Common myeloid progenitor, CD34-positive (primary cell): ENCODE data around the gene HOXB5. TPM values are rescaled to one million over a fixed set of nuclear protein-coding genes. Genes with fewer than 3 reads are reported as not detected.

Experiments
- CTCF ChIA-PET: fragments of 350-600 bp; sonication (Branson Sonifier 250); formaldehyde crosslinking; loops from one replicate; lab custom pipeline; 2021; ENCODE audit warnings: antibody characterized with exemption; lab: Charles Lee
- POLR2A ChIA-PET: fragments of 350-600 bp; sonication (Branson Sonifier 250); formaldehyde crosslinking; loops from one replicate; lab custom pipeline; 2021; ENCODE audit warnings: antibody characterized with exemption; lab: Charles Lee
- DNase-seq, 3 donors: peaks; one replicate each; pipeline versions ENCODE4 v3.0.0 to v3.0.0-alpha.2; 2013
- H3K27ac ChIP-seq, 2 experiments: 1 replicate in 1 of 2; 2 replicates in 1 of 2; pipeline ENCODE4 v1.7.0; 2013; ENCODE audit warnings: inconsistent platforms in 2 of 2, low read length in 2 of 2, mild to moderate bottlenecking in 2 of 2, low read depth in 1 of 2, moderate library complexity in 1 of 2; ENCODE audit not compliant: severe bottlenecking in 2 of 2, insufficient read depth in 1 of 2, poor library complexity in 1 of 2
- H3K27me3 ChIP-seq, 5 experiments: replicated peaks in 2 of 5; 1 replicate in 3 of 5; 2 replicates in 2 of 5; pipeline versions ENCODE4 v1.6.1 to v1.7.0; 2013; ENCODE audit warnings: low read length in 4 of 5, mild to moderate bottlenecking in 2 of 5, moderate library complexity in 2 of 5, inconsistent platforms in 1 of 5; ENCODE audit not compliant: insufficient read depth in 5 of 5, control insufficient read depth in 4 of 5
- H3K36me3 ChIP-seq, 4 experiments: 1 replicate in 2 of 4; 2 replicates in 2 of 4; pipeline versions ENCODE4 v1.6.1 to v1.7.0; 2013; ENCODE audit warnings: low read length in 3 of 4, control low read depth in 1 of 4, mild to moderate bottlenecking in 1 of 4; ENCODE audit not compliant: control insufficient read depth in 4 of 4, insufficient read depth in 4 of 4
- H3K4me1 ChIP-seq, 4 experiments: 1 replicate in 3 of 4; 2 replicates in 1 of 4; pipeline versions ENCODE4 v1.6.1 to v1.7.1; 2013; ENCODE audit warnings: low read length in 3 of 4, mild to moderate bottlenecking in 3 of 4, control low read depth in 1 of 4, inconsistent platforms in 1 of 4, moderate library complexity in 1 of 4; ENCODE audit not compliant: control insufficient read depth in 4 of 4, insufficient read depth in 4 of 4; ENCODE audit errors: control extremely low read depth in 1 of 4
- H3K4me3 ChIP-seq, 7 experiments: 1 replicate in 4 of 7; 2 replicates in 3 of 7; pipeline versions ENCODE4 v1.5.1 to v1.7.0; 2013; ENCODE audit warnings: mild to moderate bottlenecking in 7 of 7, low read length in 6 of 7, moderate library complexity in 6 of 7, inconsistent platforms in 2 of 7, low read depth in 2 of 7, control low read depth in 1 of 7; ENCODE audit not compliant: insufficient read depth in 4 of 7, control insufficient read depth in 1 of 7; ENCODE audit errors: extremely low read depth in 1 of 7
- H3K9me3 ChIP-seq, 5 experiments: 1 replicate in 4 of 5; 2 replicates in 1 of 5; pipeline versions ENCODE4 v1.6.1 to v1.7.1; 2013; ENCODE audit warnings: low read length in 4 of 5, mild to moderate bottlenecking in 2 of 5, inconsistent platforms in 1 of 5, low read depth in 1 of 5, moderate library complexity in 1 of 5; ENCODE audit not compliant: control insufficient read depth in 4 of 5, insufficient read depth in 2 of 5; ENCODE audit errors: control extremely low read depth in 1 of 5
- WGBS: methylation state at CpG from one replicate; pipeline ENCODE4 v1.1.5; 2013; ENCODE audit not compliant: insufficient coverage; 5-methylcytosine and 5-hydroxymethylcytosine counted together
- polyA plus RNA-seq: library from polyadenylated mRNA; unstranded; fragments of 120-200 nt; gene quantifications from one replicate; pipeline ENCODE4 v1.2.1, GENCODE V29; 2013

The HOXB5 gene
- 4.4 TPM for polyA plus RNA-seq

DNA sequence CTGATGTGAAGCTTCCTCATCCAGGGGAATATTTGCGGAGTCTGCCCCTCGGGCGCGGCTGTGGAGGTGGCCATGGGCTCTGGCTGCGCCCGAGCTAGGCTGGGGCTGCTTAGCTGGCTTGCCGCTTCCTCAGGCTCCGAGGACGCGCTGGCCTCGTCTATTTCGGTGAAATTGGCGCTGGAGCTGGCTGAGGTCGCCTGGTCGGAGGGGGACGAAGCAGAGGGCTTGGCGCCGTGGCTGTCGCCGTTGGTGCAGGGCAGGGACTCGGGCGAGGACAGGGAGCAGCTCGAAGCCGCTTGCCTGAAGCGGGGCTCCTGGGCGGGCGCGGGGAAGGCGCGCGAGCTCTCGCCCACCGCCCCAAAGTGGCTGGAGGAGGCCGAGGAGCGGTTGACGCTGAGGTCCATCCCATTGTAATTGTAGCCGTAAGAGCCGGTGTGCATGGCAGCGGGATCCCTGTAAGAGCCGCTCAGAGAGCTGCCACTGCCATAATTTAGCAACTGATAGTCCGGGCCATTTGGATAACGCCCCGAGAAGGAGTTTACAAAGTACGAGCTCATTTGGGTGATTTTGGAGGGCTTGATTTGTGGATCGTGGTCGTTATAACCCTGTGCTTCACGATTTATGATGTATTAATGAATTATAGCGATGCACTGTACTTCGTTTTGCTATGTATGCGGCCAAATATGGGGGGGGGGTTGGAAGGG lies at the start of gene HOXB5:
Gene HOXB5 (minus strand): TSS at position 654 of the 704 bp plus-strand sequence. CDS start 97 bp downstream, at position 557.
- Histone ChIP-seq H3K27me3 (peaks cover 0 to 28% (median 2%) of the 10 kb centered on the region in 5 experiments), H3K9me3 (no peaks in the 10 kb centered on the region), H3K27ac (peak within 1 kb of the TSS in 1 of 2 experiments; percentile 61), H3K4me3 (peak within 1 kb of the TSS; percentile 57 to 97 (median 75)), H3K36me3 (peaks cover 0 to 3% (median 0%) of the 10 kb centered on the region in 4 experiments), H3K4me1 (peaks cover 9 to 83% (median 63%) of the 10 kb centered on the region in 4 experiments)
- ChIA-PET POLR2A (interaction anchor here (0.7 to 1.2 kb wide), 2 partner anchors 37 to 52 kb away, joined by 3 to 4 read pairs; no protein-coding TSS in a partner anchor), CTCF (interaction anchor here (0.6 to 4.3 kb wide), 32 partner anchors 11 to 567 kb away, joined by 3 to 31 read pairs (median 4); partner anchors contain the start of genes HOXB4 and HOXB6)
- DNase-seq = peak in 2 of 3 donors; percentile 48 to 63
- 0% methylated on average over 43 of the region's 50 CpGs for WGBS

DNA sequence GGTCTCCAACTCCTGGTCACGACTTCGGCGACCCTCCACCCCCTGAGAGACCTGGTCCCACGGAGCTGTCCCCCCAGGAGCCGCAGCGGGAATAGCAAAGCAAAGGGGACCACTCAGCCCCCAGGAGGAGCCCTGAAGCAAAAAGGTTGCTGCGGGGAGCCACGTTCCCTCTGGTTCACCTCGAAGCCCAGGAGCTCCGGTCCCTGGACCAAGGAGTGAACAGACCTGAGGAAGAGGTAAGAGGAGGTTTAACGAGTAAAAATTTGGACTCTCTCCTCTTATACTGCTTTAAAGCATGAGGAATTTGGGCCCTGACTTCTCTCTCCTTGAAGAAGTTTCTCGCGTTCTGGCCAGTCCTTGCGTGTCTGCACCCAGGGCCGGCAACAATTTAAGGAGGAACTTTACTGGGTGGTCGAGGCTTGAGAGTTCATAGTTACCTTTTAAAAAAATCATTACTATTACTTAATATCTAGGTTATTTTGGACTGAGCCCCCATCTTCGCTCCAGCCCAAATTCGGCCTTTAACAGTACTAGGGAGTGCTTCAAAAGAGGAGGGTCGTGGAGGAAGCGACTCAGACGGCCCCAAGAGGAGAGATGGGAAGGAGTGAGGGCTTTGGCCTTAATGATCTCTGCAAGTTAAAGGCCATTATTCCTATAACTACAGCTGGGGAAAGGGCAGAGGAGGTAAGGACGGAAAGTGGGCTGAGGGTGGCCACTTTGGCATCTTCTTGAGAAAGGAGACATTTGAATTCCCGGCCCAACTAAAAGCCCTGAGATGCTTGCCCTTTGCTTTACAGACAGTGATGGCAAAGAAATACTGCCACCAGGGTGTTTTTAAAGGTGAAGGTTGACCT lies 49.5 kb upstream of the HOXB5 start:
- POLR2A ChIA-PET = interaction anchor here (0.7 kb wide), 1 partner anchor 1928 kb away, joined by 3 read pairs; no protein-coding TSS in a partner anchor
- H3K4me1 ChIP-seq = peaks cover 3 to 22% (median 18%) of the 10 kb centered on the region in 4 experiments
- no peaks in the 10 kb centered on the region for H3K36me3 ChIP-seq
- DNase-seq = no peak
- no peak overlapping the region for H3K4me3 ChIP-seq
- no peaks in the 10 kb centered on the region for H3K9me3 ChIP-seq
- 64% methylated on average over 18 of the region's 23 CpGs for WGBS
- CTCF ChIA-PET = interaction anchor here (1.5 to 1.9 kb wide), 2 partner anchors 11 to 27 kb away, joined by 4 to 5 read pairs; no protein-coding TSS in a partner anchor
- peaks cover 20 to 100% (median 66%) of the 10 kb centered on the region in 5 experiments for H3K27me3 ChIP-seq
- no peak overlapping the region for H3K27ac ChIP-seq

DNA sequence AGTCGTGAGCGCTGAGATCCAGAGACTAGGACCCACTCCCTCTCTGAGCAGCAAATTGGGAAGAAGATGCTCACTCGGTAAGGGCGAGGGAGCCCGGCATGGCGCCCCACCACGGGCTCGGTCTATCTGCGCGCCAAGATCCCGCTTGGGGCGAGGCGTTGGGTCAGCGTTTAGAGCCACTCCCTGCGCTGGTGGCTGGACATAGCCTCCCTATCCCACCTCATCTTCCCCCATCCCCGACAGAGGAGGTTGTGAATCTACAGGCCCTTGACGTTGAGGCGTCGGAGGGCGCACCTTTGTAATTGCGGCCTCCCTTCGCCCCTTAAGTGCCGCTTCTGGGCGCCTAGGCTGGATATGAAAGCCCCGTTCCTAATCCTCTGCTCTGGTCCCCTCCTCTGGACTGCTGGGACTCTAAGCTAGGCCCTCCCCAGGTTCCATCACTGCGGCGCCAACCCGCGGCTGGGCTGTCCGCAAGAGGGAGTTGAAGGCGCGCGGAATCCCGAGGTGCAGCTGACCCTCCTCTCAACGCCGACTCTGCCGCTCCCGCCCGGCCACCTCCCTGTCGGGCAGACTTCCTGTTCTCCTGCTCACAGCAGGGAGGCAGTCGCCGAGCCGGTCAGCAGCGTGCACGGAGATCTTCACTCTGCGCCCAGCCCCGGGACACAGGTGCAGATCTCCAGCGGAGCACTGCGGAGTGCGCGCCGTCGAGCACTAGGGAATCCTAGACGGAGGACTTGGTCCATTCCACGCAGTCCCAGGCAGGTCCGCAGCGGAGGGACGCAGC lies 48.7 kb upstream of the HOXB5 start:
- CTCF ChIA-PET = interaction anchor here (1.5 to 1.9 kb wide), 2 partner anchors 10 to 28 kb away, joined by 4 to 5 read pairs; no protein-coding TSS in a partner anchor
- peaks cover 18 to 100% (median 64%) of the 10 kb centered on the region in 5 experiments for H3K27me3 ChIP-seq
- no peaks in the 10 kb centered on the region for H3K36me3 ChIP-seq
- DNase-seq = no peak
- H3K4me1 ChIP-seq = peaks cover 0 to 16% (median 13%) of the 10 kb centered on the region in 4 experiments
- POLR2A ChIA-PET = no interaction called here
- H3K9me3 ChIP-seq = no peaks in the 10 kb centered on the region
- peak overlapping the region in 1 of 7 experiments; percentile 11 for H3K4me3 ChIP-seq
- WGBS = 12% methylated on average over 52 of the region's 58 CpGs
- H3K27ac ChIP-seq = no peak overlapping the region

DNA sequence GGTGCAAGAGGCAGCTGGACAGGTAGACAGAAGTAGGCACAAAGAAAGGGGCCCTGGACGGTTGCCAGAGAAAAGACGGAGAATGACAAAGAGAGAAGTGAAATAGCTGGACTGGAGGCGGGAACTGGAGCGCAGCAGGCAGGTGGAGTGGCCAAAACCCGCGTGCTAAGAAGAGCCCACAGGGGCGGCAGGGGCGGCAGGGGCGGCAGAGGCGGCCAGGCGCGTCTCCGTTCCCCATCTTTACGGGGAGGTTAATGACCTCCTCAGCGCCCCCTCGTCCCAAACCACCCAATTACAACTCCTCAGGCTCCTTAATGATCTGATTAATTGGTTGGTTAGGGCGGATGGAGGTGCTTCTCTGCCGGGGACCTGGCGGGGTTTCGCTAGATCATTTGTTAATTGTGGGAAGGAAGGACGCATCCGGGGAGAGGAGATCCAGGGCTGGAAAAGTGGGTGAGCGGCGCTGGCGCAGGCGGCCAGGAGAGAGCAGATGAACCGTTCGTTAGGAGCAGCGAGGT lies 48.0 kb upstream of the HOXB5 start:
- H3K4me3 ChIP-seq = no peak overlapping the region
- H3K36me3 ChIP-seq = no peaks in the 10 kb centered on the region
- ChIA-PET POLR2A (no interaction called here), CTCF (interaction anchor here (0.6 to 1.9 kb wide), 6 partner anchors 8 to 24 kb away, joined by 3 to 5 read pairs (median 4); no protein-coding TSS in a partner anchor)
- H3K27ac ChIP-seq = no peak overlapping the region
- H3K4me1 ChIP-seq = peaks cover 0 to 14% (median 8%) of the 10 kb centered on the region in 4 experiments
- no peak for DNase-seq
- no peaks in the 10 kb centered on the region for H3K9me3 ChIP-seq
- H3K27me3 ChIP-seq = peaks cover 18 to 100% (median 70%) of the 10 kb centered on the region in 5 experiments
- WGBS = 15% methylated on average over 16 of the region's 29 CpGs

DNA sequence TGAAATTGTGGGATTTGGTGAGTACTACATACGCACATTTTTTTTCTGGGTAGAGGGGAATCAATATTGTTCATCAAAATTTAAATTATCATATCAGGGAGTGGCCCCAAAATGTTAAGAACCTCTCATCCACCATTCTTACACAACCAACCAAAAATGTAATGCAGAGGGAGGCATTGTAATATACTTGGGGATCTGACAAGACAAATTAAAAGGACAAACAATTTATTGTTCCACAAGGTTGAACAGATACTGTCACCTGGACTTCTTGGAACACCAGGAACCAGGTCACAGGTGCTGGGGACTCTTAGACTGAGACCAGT lies 47.2 kb upstream of the HOXB5 start:
- CTCF ChIA-PET = interaction anchor here (0.6 to 1.9 kb wide), 8 partner anchors 9 to 31 kb away, joined by 3 to 6 read pairs (median 4); no protein-coding TSS in a partner anchor
- peaks cover 18 to 98% (median 70%) of the 10 kb centered on the region in 5 experiments for H3K27me3 ChIP-seq

More for the DNA sequence above, 47.2 kb upstream of the HOXB5 start:
- H3K36me3 ChIP-seq = no peaks in the 10 kb centered on the region
- POLR2A ChIA-PET = interaction anchor here (0.6 kb wide), 1 partner anchor 590 kb away, joined by 3 read pairs; no protein-coding TSS in a partner anchor
- no peak overlapping the region for H3K27ac ChIP-seq
- H3K4me3 ChIP-seq = no peak overlapping the region
- no peak for DNase-seq
- H3K9me3 ChIP-seq = no peaks in the 10 kb centered on the region
- WGBS = no CpG with 5 or more reads among the region's 1 CpG
- H3K4me1 ChIP-seq = peaks cover 0 to 12% (median 4%) of the 10 kb centered on the region in 4 experiments
